GF-D8 (cell line): ENCODE results near the gene CMTM6.
"Not testable (repeated sequence)": the region's sequence is repeated elsewhere in the genome, so short reads cannot be mapped to it uniquely, and the experiment has no call there.

Source experiments
- DNase-seq: peaks from one replicate; lab custom pipeline; 2025; lab: John Stamatoyannopoulos, UW

CMTM6 gene

GRCh38 chr3:32466808-32467207, 35.8 kb downstream of the CMTM6 start:
- DNase-seq = not testable (repeated sequence)

GRCh38 chr3:32464726-32465125, 37.9 kb downstream of the CMTM6 start:
- DNase-seq = not testable (repeated sequence)

- not testable (repeated sequence) for DNase-seq
Measured at GRCh38 chr3:32463415-32463814, 39.2 kb downstream of the CMTM6 start.

DNA sequence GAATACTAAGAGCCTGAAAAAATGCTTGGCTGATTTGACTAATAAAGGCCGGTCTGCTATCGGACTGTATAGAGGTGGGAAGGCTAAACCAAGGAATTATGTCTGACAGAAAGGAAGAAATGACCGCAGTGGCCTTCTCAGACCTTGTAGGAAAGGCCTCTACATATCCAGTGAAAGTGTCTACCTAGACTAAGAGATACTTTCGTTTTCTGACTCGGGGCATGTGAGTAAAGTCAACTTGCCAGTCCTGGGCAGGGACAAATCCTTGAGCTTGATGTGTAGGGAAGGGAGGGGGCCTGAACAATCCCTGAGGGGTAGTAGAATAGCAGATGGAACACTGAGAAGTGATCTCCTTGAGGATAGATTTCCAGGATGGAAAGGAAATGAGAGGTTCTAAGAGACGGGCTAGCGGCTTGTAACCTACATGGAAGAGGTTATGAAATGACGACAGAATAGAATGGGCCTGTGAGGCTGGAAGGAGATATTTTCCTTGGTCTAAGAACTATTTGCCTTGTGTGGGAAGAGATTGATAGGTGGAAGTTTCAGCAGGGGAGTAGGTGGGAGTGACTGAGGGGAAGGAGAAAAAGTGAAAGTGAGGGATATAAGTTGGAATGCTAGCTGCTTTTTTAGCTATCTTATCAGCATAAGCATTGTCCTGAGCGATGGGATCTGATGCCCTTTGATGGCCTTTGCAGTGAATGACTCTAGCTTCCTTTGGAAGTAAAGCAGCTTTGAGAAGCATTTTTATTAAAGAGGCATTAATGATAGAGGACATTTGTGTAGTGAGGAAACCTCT, 40.3 kb downstream of the CMTM6 start:
- DNase-seq = not testable (repeated sequence)

GRCh38 chr3:32460817-32461496, 41.7 kb downstream of the CMTM6 start:
- not testable (repeated sequence) for DNase-seq

GRCh38 chr3:32460031-32460749, 42.5 kb downstream of the CMTM6 start:
- no peak for DNase-seq

GRCh38 chr3:32459450-32459849, 43.2 kb downstream of the CMTM6 start:
- DNase-seq = no peak

DNA sequence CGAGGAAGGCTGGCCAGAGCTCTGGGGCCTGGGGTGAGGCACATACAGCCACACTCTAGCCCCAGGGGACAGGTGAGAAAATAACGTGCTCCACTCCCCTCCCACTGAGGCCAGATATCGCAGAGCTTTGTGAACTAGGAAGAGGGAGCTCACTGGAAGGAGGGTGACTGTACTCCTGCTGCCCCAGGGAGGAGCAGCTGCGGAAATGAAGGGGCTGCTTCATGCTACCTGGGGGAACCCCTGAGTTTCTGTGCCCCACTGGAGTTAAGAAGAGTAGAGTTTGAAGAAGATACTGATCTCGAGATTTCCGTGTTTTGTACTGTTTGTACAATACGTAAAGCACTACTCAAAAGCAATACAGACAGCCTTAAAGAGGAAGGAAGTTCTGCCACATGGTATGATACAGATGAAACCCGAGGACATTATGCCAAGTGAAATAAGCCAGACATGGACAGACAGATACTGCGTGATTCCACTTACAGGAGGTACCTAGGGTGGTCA, 44.6 kb downstream of the CMTM6 start:
- DNase-seq = peak; percentile 81

- no peak for DNase-seq
Measured at GRCh38 chr3:32456429-32457130, 46.1 kb downstream of the CMTM6 start.

GRCh38 chr3:32455609-32456428, 46.8 kb downstream of the CMTM6 start:
- DNase-seq = no peak

- DNase-seq = no peak
Measured at GRCh38 chr3:32454731-32455608, 47.7 kb downstream of the CMTM6 start.

- DNase-seq = no peak
Measured at GRCh38 chr3:32454111-32454510, 48.5 kb downstream of the CMTM6 start.

DNA sequence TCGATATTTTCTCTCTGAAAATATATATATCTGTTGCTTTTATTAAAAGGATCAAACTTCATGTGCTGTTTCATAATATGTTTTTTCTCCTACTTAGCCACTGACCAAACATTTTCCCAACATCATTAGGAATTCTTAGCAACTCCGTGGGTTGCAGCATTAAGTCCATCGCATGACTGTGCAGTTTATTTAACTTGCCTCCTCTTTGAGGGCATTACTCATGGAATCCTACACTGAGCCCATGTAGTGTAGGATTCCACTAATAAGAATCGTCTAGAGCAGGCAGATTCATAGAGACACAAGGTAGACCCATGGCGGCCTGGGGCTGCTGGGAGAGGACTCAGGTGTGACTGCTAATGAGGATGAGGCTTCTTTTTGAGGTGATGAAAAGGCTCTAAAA, 49.3 kb downstream of the CMTM6 start:
- DNase-seq = no peak

DNA sequence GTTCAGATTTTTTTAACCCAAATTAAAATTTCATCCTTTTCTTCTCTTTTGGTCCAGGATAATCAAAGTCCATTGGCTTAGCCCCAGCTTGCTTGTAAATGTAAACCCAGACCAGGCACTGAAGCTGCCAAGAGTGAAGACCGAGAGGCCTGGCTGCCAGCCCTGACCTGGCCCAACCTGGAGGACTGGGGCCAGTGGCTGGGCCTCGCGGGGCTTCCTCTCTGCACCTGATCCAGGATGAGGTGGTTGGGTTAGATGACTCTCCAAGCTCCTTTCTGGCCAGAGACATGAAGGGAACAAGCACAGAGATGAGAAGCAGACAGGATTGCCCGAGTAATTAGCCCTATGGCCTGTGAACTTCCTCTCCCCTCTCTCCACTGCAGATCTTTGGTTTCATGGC, 50.6 kb downstream of the CMTM6 start:
- no peak for DNase-seq

DNA sequence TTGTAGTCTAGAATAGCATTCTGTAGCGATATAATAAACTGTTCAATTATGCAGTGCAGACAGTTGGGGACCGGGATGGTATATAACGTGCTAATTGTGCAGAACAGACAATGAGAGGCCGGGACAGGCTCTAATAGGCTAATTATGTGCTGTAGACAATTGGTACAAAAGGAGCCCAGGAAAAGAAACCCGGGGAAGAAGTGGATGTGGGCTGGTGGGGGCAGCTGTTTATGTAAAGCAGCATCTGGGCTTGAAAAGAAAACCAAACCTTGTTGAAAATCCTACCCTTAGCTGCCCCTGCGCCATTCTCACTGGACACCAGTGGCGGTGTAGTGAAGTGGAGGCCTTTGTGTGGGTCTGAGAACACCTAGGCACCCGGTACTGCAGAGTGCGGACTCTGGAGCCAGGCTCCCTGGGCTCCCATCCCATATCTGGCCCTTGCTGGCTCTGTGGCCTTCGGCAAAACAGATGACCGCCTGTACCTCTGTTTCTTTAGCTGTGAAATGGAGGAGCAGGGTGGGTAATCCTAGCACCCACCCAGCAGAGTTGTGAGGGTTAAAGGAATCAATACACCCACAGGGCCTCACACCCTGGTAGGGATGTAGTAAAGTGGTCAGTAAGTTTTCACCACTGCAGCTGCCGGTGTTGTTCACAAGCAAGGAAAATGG, 51.5 kb downstream of the CMTM6 start:
- no peak for DNase-seq

- no peak for DNase-seq
Measured at GRCh38 chr3:32450426-32450825, 52.2 kb downstream of the CMTM6 start.

DNA sequence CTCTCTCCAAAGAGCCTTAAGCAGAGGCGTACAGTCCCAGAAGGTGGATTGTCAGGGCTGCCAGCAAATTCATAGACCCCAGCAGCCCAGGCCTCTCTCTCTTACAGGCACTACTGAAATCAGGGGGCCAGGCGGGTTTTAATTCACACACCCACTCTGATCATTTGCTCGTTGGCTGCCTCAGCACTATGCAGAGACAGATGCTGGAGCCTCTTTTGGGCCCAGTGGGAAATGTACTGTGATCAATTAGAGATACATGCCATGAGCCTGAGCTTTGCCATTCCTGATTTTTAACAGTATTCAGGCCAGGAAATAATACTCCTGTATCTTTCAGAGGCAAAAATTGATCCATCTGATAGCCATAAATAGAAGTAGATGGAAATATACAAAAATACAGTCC, 53.0 kb downstream of the CMTM6 start:
- DNase-seq = no peak

GRCh38 chr3:32448686-32449474, 53.8 kb downstream of the CMTM6 start:
- DNase-seq = no peak
